ACHN (cell line): ENCODE data around the gene LGALS7B.
"Not testable (repeated sequence)": the region's sequence is repeated elsewhere in the genome, so short reads cannot be mapped to it uniquely, and the experiment has no call there.

Source experiments
- DNase-seq: peaks from one replicate; pipeline ENCODE4 v3.0.0-alpha.2; 2015
- in situ Hi-C: cut with HindIII; loops from 2 replicates; pipeline ENCODE4 v1.10.0; 2017; ENCODE audit warnings: low sequenced_read_pairs, low pct_ligation_motif_present, low pct_unique_long_range_greater_than_20kb

The LGALS7B gene

GRCh38 chr19:38788478-38789243 is at the start of gene LGALS7B:
LGALS7B (plus strand) TSS chr19:38789200; CDS start chr19:38789227, 27 bp downstream.
- in situ Hi-C loops, result no loop called here
- DNase-seq, result no peak

GRCh38 chr19:38739440-38740256 is 49.4 kb upstream of the LGALS7B start:
- in situ Hi-C loops, result no loop called here
- no peak for DNase-seq

GRCh38 chr19:38740257-38740592 is 48.8 kb upstream of the LGALS7B start:
- in situ Hi-C loops, result no loop called here

GRCh38 chr19:38740932-38741331 is 48.1 kb upstream of the LGALS7B start:
- DNase-seq, result no peak
- in situ Hi-C loops, result no loop called here

More at GRCh38 chr19:38740257-38740592, 48.8 kb upstream of the LGALS7B start:
- DNase-seq, result no peak

GRCh38 chr19:38741670-38742069 is 47.3 kb upstream of the LGALS7B start:
- no peak for DNase-seq
- in situ Hi-C loops, result no loop called here

- in situ Hi-C loops, result no loop called here
- no peak for DNase-seq
These were observed 46.7 kb upstream of the LGALS7B start for GRCh38 chr19:38742296-38742695.

- in situ Hi-C loops, result no loop called here
- DNase-seq, result no peak
These were observed 46.1 kb upstream of the LGALS7B start for GRCh38 chr19:38742906-38743305.

- no peak for DNase-seq
- in situ Hi-C loops, result no loop called here
These were observed 45.4 kb upstream of the LGALS7B start for GRCh38 chr19:38743394-38744297.

- DNase-seq, result no peak
- in situ Hi-C loops, result no loop called here
These were observed 44.7 kb upstream of the LGALS7B start, which contains the start of gene CAPN12 for GRCh38 chr19:38744298-38744681. CAPN12 (minus strand) TSS chr19:38744474; CDS start chr19:38744165, 309 bp downstream.

GRCh38 chr19:38744874-38745273 is 44.1 kb upstream of the LGALS7B start:
- no peak for DNase-seq
- in situ Hi-C loops, result no loop called here

GRCh38 chr19:38745316-38745715 is 43.7 kb upstream of the LGALS7B start:
- no peak for DNase-seq
- in situ Hi-C loops, result no loop called here

GRCh38 chr19:38753783-38754182 is 35.2 kb upstream of the LGALS7B start:
- in situ Hi-C loops, DNase-seq: not testable (repeated sequence)

GRCh38 chr19:38754196-38754595 is 34.8 kb upstream of the LGALS7B start:
- DNase-seq, in situ Hi-C loops: not testable (repeated sequence)

- in situ Hi-C loops, result no loop called here
- no peak for DNase-seq
These were observed 29.4 kb upstream of the LGALS7B start for GRCh38 chr19:38759590-38760003.

- in situ Hi-C loops, DNase-seq: not testable (repeated sequence)
These were observed 28.0 kb upstream of the LGALS7B start for GRCh38 chr19:38760805-38761517.

- DNase-seq, in situ Hi-C loops: not testable (repeated sequence)
These were observed 27.1 kb upstream of the LGALS7B start for GRCh38 chr19:38761884-38762389.

GRCh38 chr19:38763795-38764220 is 25.2 kb upstream of the LGALS7B start:
- in situ Hi-C loops, result no loop called here
- DNase-seq, result peak; percentile 68

- in situ Hi-C loops, result no loop called here
- DNase-seq, result no peak
These were observed 23.8 kb upstream of the LGALS7B start for GRCh38 chr19:38765214-38765613.
